ENCODE results near the gene GRIA1. TPM values are rescaled to one million over a fixed set of nuclear protein-coding genes. Genes with fewer than 3 reads are reported as not detected.

The GRIA1 gene
- total RNA-seq, 4 donors from 2014 or later: 0.48 to 1.00 TPM; not detected in 2

- Histone ChIP-seq H3K36me3 (no peaks in the 10 kb centered on the region), H3K27ac (no peak overlapping the region), H3K9me3 (no peaks in the 10 kb centered on the region), H3K4me1 (peaks cover 0 to 9% (median 4%) of the 10 kb centered on the region in 4 donors), H3K27me3 (no peaks in the 10 kb centered on the region), H3K4me3 (no peak overlapping the region)
- 41 to 59% methylated on average over 3 to 6 of the region's 6 CpGs for WGBS, 2 donors (ENCODE audit: low coverage in 1 of 2)
- in situ Hi-C loops (cut with MboI; ENCODE audit: low pct_ligation_motif_present in 1 of 4, low pct_unique_long_range_greater_than_20kb in 1 of 4, low sequenced_read_pairs in 3 of 4) (no loop called here), intact Hi-C loops (cut with DNase I; ENCODE audit: low total_unique reads) (no loop called here)
- no peak for DNase-seq
- no peak for TF ChIP-seq EP300 (IDR thresholded peaks at IDR 0.05; ENCODE audit: low read depth)
- TF ChIP-seq POLR2A (IDR thresholded peaks at IDR 0.05): no peak
- TF ChIP-seq CTCF (IDR thresholded peaks at IDR 0.05): no peak
- no peak for TF ChIP-seq POLR2AphosphoS5 (IDR thresholded peaks at IDR 0.05)
Observed at GRCh38 chr5:153555420-153556114, 65.1 kb downstream of the GRIA1 start.

DNA sequence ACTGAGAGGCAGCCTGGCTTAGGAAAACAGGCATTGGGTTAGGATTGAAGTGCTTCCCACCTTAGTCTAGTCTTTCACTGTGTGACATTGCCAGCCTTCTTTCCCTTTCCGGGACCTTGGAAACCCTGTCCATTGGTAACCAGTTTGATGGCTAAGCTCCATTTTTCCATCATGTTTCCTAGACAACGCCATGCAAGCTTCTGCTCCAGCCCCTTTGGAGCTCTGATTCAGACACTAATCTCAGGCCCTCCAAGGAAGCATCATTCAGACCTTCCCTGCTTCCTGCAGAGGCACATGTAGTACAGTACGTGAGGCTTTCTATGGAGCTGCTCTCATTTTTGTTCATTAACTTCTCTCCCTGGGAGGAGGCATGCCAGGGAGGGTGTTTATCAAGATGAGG is 68.5 kb downstream of the GRIA1 start:
- in situ Hi-C loops (cut with MboI; ENCODE audit: low pct_ligation_motif_present in 1 of 4, low pct_unique_long_range_greater_than_20kb in 1 of 4, low sequenced_read_pairs in 3 of 4) (no loop called here), intact Hi-C loops (cut with DNase I; ENCODE audit: low total_unique reads) (no loop called here)
- Histone ChIP-seq H3K9me3 (no peaks in the 10 kb centered on the region), H3K27ac (no peak overlapping the region), H3K36me3 (no peaks in the 10 kb centered on the region), H3K4me3 (no peak overlapping the region), H3K27me3 (no peaks in the 10 kb centered on the region), H3K4me1 (no peaks in the 10 kb centered on the region)
- no peak for TF ChIP-seq POLR2AphosphoS5 (IDR thresholded peaks at IDR 0.05)
- no peak for DNase-seq
- 71 to 100% methylated on average over 1 to 3 of the region's 3 CpGs for WGBS, 2 donors (ENCODE audit: low coverage in 1 of 2)

DNA sequence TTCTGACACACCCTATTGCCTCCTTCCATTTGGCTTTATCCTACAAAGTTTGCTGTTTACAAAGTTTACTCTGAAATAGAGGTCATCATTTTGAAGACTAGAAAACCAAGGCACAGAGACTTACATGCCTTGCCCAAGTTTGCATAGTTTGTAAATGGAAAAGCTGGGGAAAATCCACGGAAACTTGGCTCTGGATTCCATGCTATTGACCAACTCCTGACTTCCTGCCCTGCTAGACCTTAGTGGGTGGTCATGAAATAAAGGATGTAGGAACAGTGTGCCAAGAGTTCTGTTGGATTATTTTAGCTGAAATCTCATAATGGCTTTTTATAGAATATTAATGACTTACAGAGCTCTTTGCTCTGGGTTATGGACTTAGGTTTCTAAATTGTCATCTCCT is 69.5 kb downstream of the GRIA1 start:
- 57 to 62% methylated on average over 1 of the region's 1 CpG for WGBS, 2 donors (ENCODE audit: low coverage in 1 of 2)
- Histone ChIP-seq H3K36me3 (no peaks in the 10 kb centered on the region), H3K27me3 (no peaks in the 10 kb centered on the region), H3K27ac (no peak overlapping the region), H3K4me1 (no peaks in the 10 kb centered on the region), H3K4me3 (no peak overlapping the region), H3K9me3 (no peaks in the 10 kb centered on the region)
- no peak for TF ChIP-seq POLR2AphosphoS5 (IDR thresholded peaks at IDR 0.05)
- no peak for TF ChIP-seq EP300 (IDR thresholded peaks at IDR 0.05; ENCODE audit: low read depth)
- no peak for TF ChIP-seq POLR2A (IDR thresholded peaks at IDR 0.05)
- TF ChIP-seq CTCF (IDR thresholded peaks at IDR 0.05): no peak
- in situ Hi-C loops (cut with MboI; ENCODE audit: low pct_ligation_motif_present in 1 of 4, low pct_unique_long_range_greater_than_20kb in 1 of 4, low sequenced_read_pairs in 3 of 4): no loop called here
- no peak for DNase-seq
- intact Hi-C loops (cut with DNase I; ENCODE audit: low total_unique reads): no loop called here

GRCh38 chr5:153562189-153562588 is 71.7 kb downstream of the GRIA1 start:
- Histone ChIP-seq H3K36me3 (no peaks in the 10 kb centered on the region), H3K27ac (no peak overlapping the region), H3K4me3 (no peak overlapping the region), H3K27me3 (no peaks in the 10 kb centered on the region), H3K9me3 (no peaks in the 10 kb centered on the region), H3K4me1 (no peaks in the 10 kb centered on the region)
- intact Hi-C loops (cut with DNase I; ENCODE audit: low total_unique reads): no loop called here
- DNase-seq: no peak
- 41 to 43% methylated on average over 1 of the region's 1 CpG for WGBS, 2 donors (ENCODE audit: low coverage in 1 of 2)
- in situ Hi-C loops (cut with MboI; ENCODE audit: low pct_ligation_motif_present in 1 of 4, low pct_unique_long_range_greater_than_20kb in 1 of 4, low sequenced_read_pairs in 3 of 4): no loop called here
- TF ChIP-seq POLR2AphosphoS5 (IDR thresholded peaks at IDR 0.05): no peak
- TF ChIP-seq POLR2A (IDR thresholded peaks at IDR 0.05): no peak
- TF ChIP-seq CTCF (IDR thresholded peaks at IDR 0.05): no peak
- no peak for TF ChIP-seq EP300 (IDR thresholded peaks at IDR 0.05; ENCODE audit: low read depth)

GRCh38 chr5:153565822-153566221 is 75.4 kb downstream of the GRIA1 start:
- 74% methylated on average over 1 of the region's 1 CpG; no CpG with 5 or more reads in 1 of the 2 donors for WGBS, 2 donors (ENCODE audit: low coverage in 1 of 2)
- in situ Hi-C loops (cut with MboI; ENCODE audit: low pct_ligation_motif_present in 1 of 4, low pct_unique_long_range_greater_than_20kb in 1 of 4, low sequenced_read_pairs in 3 of 4): no loop called here
- no peak overlapping the region for H3K27ac ChIP-seq
- H3K4me3 ChIP-seq: no peak overlapping the region
- no peaks in the 10 kb centered on the region for H3K4me1 ChIP-seq
- no peaks in the 10 kb centered on the region for H3K9me3 ChIP-seq
- no peaks in the 10 kb centered on the region for H3K36me3 ChIP-seq
- DNase-seq: no peak
- H3K27me3 ChIP-seq: no peaks in the 10 kb centered on the region
- TF ChIP-seq POLR2AphosphoS5 (IDR thresholded peaks at IDR 0.05) (no peak), CTCF (IDR thresholded peaks at IDR 0.05) (no peak), POLR2A (IDR thresholded peaks at IDR 0.05) (no peak), EP300 (IDR thresholded peaks at IDR 0.05; ENCODE audit: low read depth) (no peak)
- intact Hi-C loops (cut with DNase I; ENCODE audit: low total_unique reads): no loop called here

Data from transverse colon (tissue), 4 donors.